K562 (cell line): ENCODE data around the gene AKNA.

ENCODE experiments used
- ESRRA ChIP-seq: fragments of 450-650 bp; IDR thresholded peaks from 2 replicates; pipeline ENCODE4 v1.6.1; 2014; ENCODE audit warnings: low read depth, mild to moderate bottlenecking, moderate library complexity, borderline replicate concordance
- GTF2F1 ChIP-seq: IDR thresholded peaks from 2 replicates; pipeline ENCODE4 v1.6.1; 2011; ENCODE audit warnings: low read depth, low read length, improper control_type of control experiment
- HNRNPK ChIP-seq: fragments of 200-400 bp; formaldehyde crosslinking; IDR thresholded peaks from one replicate; pipeline ENCODE4 v1.6.1; 2018; ENCODE audit warnings: mild to moderate bottlenecking, low read depth, low read length; ENCODE audit not compliant: poor library complexity, severe bottlenecking
- MCM2 ChIP-seq: fragments of 450-650 bp; IDR thresholded peaks from 2 replicates; pipeline ENCODE4 v1.6.1; 2017; ENCODE audit warnings: low read depth, mild to moderate bottlenecking
- POLR2A ChIP-seq: fragments of 450-650 bp; conservative IDR thresholded peaks from 2 replicates; pipeline ENCODE4 v1.6.1; 2016
- SIN3A ChIP-seq, 2 experiments: fragments of 150-350 bp in 1 of 2; IDR thresholded peaks; 2 replicates each; pipeline ENCODE4 v1.6.1; 2011 to 2016; ENCODE audit warnings: borderline replicate concordance in 2 of 2, low read depth in 2 of 2, low read length in 2 of 2, mild to moderate bottlenecking in 2 of 2, moderate library complexity in 2 of 2; ENCODE audit not compliant: control insufficient read depth in 1 of 2
- SMARCA5 ChIP-seq: fragments of 450-650 bp; IDR thresholded peaks from 2 replicates; pipeline ENCODE4 v1.6.1; 2016
- SREBF2 ChIP-seq: sonication (generic); formaldehyde crosslinking; IDR thresholded peaks from 2 replicates; pipeline ENCODE4 v1.4.0; 2020; ENCODE audit warnings: mild to moderate bottlenecking, missing genetic modification reagents
- ZKSCAN3 ChIP-seq: fragments of 250-450 bp; sonication (Bioruptor Pico); IDR thresholded peaks from 2 replicates; pipeline ENCODE4 v1.4.0; 2020
- ZNF133 ChIP-seq: fragments of 250-450 bp; sonication (Bioruptor Pico); IDR thresholded peaks from 2 replicates; pipeline ENCODE4 v1.4.0; 2020; ENCODE audit warnings: mild to moderate bottlenecking
- ZNF232 ChIP-seq: sonication (generic); formaldehyde crosslinking; IDR thresholded peaks from 2 replicates; pipeline ENCODE4 v1.8.0; 2022; ENCODE audit warnings: mild to moderate bottlenecking, missing genetic modification reagents
- ZNF347 ChIP-seq: fragments of 450-650 bp; formaldehyde crosslinking; IDR thresholded peaks from 2 replicates; pipeline ENCODE4 v1.4.0; 2020; ENCODE audit warnings: low read depth, mild to moderate bottlenecking, moderate library complexity
- ZNF717 ChIP-seq: fragments of 250-450 bp; sonication (Bioruptor Pico); IDR thresholded peaks from 2 replicates; pipeline ENCODE4 v1.5.0; 2021
- TF ChIP-seq, protein P1 (sequence below), 3 experiments: IDR thresholded peaks in 2 of 3; conservative IDR thresholded peaks in 1 of 3; 2 replicates each; pipeline ENCODE4 v1.5.1; 2011 to 2012; ENCODE audit warnings: low read length in 3 of 3, mild to moderate bottlenecking in 3 of 3, control low read depth in 2 of 3, improper control_type of control experiment in 1 of 3, inconsistent platforms in 1 of 3, low read depth in 1 of 3, mixed read lengths in 1 of 3, moderate library complexity in 1 of 3; ENCODE audit not compliant: insufficient read depth in 2 of 3

GRCh38 chr9:114312513-114312875, 75.3 kb downstream of the AKNA start:
- TF ChIP-seq SREBF2: no peak
- TF ChIP-seq, protein P1, sequence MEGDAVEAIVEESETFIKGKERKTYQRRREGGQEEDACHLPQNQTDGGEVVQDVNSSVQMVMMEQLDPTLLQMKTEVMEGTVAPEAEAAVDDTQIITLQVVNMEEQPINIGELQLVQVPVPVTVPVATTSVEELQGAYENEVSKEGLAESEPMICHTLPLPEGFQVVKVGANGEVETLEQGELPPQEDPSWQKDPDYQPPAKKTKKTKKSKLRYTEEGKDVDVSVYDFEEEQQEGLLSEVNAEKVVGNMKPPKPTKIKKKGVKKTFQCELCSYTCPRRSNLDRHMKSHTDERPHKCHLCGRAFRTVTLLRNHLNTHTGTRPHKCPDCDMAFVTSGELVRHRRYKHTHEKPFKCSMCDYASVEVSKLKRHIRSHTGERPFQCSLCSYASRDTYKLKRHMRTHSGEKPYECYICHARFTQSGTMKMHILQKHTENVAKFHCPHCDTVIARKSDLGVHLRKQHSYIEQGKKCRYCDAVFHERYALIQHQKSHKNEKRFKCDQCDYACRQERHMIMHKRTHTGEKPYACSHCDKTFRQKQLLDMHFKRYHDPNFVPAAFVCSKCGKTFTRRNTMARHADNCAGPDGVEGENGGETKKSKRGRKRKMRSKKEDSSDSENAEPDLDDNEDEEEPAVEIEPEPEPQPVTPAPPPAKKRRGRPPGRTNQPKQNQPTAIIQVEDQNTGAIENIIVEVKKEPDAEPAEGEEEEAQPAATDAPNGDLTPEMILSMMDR (IDR thresholded peaks at IDR 0.05 in 2 of 3, conservative IDR thresholded peaks at IDR 0.05 in 1 of 3; ENCODE audit: insufficient read depth in 2 of 3, low read depth in 1 of 3, low read length in 3 of 3): no peak
- TF ChIP-seq SMARCA5: no peak
- no peak for TF ChIP-seq MCM2
- no peak for TF ChIP-seq POLR2A
- TF ChIP-seq GTF2F1: no peak
- no peak for TF ChIP-seq ZNF347
- no peak for TF ChIP-seq HNRNPK
- no peak for TF ChIP-seq ZNF133 (CRISPR knock-in tag)
- TF ChIP-seq ESRRA: no peak
- TF ChIP-seq ZNF717: no peak
- no peak for TF ChIP-seq ZKSCAN3
- no peak for TF ChIP-seq ZNF232 (CRISPR knock-in tag)
- TF ChIP-seq SIN3A (IDR thresholded peaks at IDR 0.05; ENCODE audit: borderline replicate concordance in 2 of 2, control insufficient read depth in 1 of 2, low read depth in 2 of 2, low read length in 2 of 2): no peak
